Effector memory CD4-positive, alpha-beta T cell (primary cell): Measurements from ENCODE around the gene ZDHHC14.

Experiments
- DNase-seq, 3 donors: peaks; one replicate each; pipeline ENCODE4 v3.0.0-alpha.2; 2020
- H3K27ac ChIP-seq: 2 replicates; pipeline ENCODE4 v1.7.0; 2013; ENCODE audit warnings: mild to moderate bottlenecking, low read length, moderate library complexity; ENCODE audit not compliant: insufficient read depth, poor library complexity, severe bottlenecking
- H3K27me3 ChIP-seq: replicated peaks from 2 replicates; pipeline ENCODE4 v1.7.0; 2013; ENCODE audit warnings: mild to moderate bottlenecking, low read length; ENCODE audit not compliant: insufficient read depth, control insufficient read depth, poor library complexity, severe bottlenecking
- H3K36me3 ChIP-seq: 2 replicates; pipeline ENCODE4 v1.7.0; 2013; ENCODE audit warnings: mild to moderate bottlenecking, low read length, moderate library complexity; ENCODE audit not compliant: control insufficient read depth, insufficient read depth
- H3K4me1 ChIP-seq: 2 replicates; pipeline ENCODE4 v1.7.0; 2013; ENCODE audit warnings: low read length, mild to moderate bottlenecking; ENCODE audit not compliant: control insufficient read depth, insufficient read depth, poor library complexity, severe bottlenecking
- H3K4me3 ChIP-seq: 2 replicates; pipeline ENCODE4 v1.7.0; 2013; ENCODE audit warnings: low read length, low read depth, mild to moderate bottlenecking; ENCODE audit not compliant: insufficient read depth, poor library complexity, severe bottlenecking
- H3K9me3 ChIP-seq: 2 replicates; pipeline ENCODE4 v1.7.0; 2013; ENCODE audit warnings: mild to moderate bottlenecking, low read length, moderate library complexity; ENCODE audit not compliant: control insufficient read depth

The ZDHHC14 gene

GRCh38 chr6:157528931-157529653, 148.1 kb downstream of the ZDHHC14 start:
- no peaks in the 10 kb centered on the region for H3K36me3 ChIP-seq
- no peaks in the 10 kb centered on the region for H3K9me3 ChIP-seq
- no peak for DNase-seq
- no peak overlapping the region for H3K4me3 ChIP-seq
- no peak overlapping the region for H3K27ac ChIP-seq
- H3K27me3 ChIP-seq, result no peaks in the 10 kb centered on the region
- H3K4me1 ChIP-seq, result no peaks in the 10 kb centered on the region

- no peaks in the 10 kb centered on the region for H3K27me3 ChIP-seq
- no peaks in the 10 kb centered on the region for H3K36me3 ChIP-seq
- H3K9me3 ChIP-seq, result no peaks in the 10 kb centered on the region
- H3K27ac ChIP-seq, result no peak overlapping the region
- no peak overlapping the region for H3K4me3 ChIP-seq
- no peak for DNase-seq
- H3K4me1 ChIP-seq, result no peaks in the 10 kb centered on the region
These were observed 148.7 kb downstream of the ZDHHC14 start for GRCh38 chr6:157529654-157530039.

GRCh38 chr6:157530126-157530525, 149.1 kb downstream of the ZDHHC14 start:
- Histone ChIP-seq H3K27me3 (no peaks in the 10 kb centered on the region), H3K36me3 (no peaks in the 10 kb centered on the region)

GRCh38 chr6:157530724-157531168, 149.8 kb downstream of the ZDHHC14 start:
- DNase-seq, result no peak

More at GRCh38 chr6:157530126-157530525, 149.1 kb downstream of the ZDHHC14 start:
- no peak overlapping the region for H3K27ac ChIP-seq
- no peaks in the 10 kb centered on the region for H3K9me3 ChIP-seq
- no peaks in the 10 kb centered on the region for H3K4me1 ChIP-seq
- no peak for DNase-seq
- no peak overlapping the region for H3K4me3 ChIP-seq

GRCh38 chr6:157531169-157531985, 150.4 kb downstream of the ZDHHC14 start:
- Histone ChIP-seq H3K4me3 (no peak overlapping the region), H3K27me3 (no peaks in the 10 kb centered on the region), H3K9me3 (no peaks in the 10 kb centered on the region), H3K27ac (no peak overlapping the region), H3K4me1 (peaks cover 5% of the 10 kb centered on the region), H3K36me3 (no peaks in the 10 kb centered on the region)
- no peak for DNase-seq

More at GRCh38 chr6:157530724-157531168, 149.8 kb downstream of the ZDHHC14 start:
- Histone ChIP-seq H3K4me3 (no peak overlapping the region), H3K27me3 (no peaks in the 10 kb centered on the region), H3K4me1 (peaks cover 5% of the 10 kb centered on the region), H3K27ac (no peak overlapping the region), H3K36me3 (no peaks in the 10 kb centered on the region), H3K9me3 (no peaks in the 10 kb centered on the region)

GRCh38 chr6:157531986-157532365, 151.0 kb downstream of the ZDHHC14 start:
- no peak for DNase-seq
- no peaks in the 10 kb centered on the region for H3K36me3 ChIP-seq
- H3K9me3 ChIP-seq, result no peaks in the 10 kb centered on the region
- peaks cover 5% of the 10 kb centered on the region for H3K4me1 ChIP-seq
- H3K27ac ChIP-seq, result no peak overlapping the region
- no peak overlapping the region for H3K4me3 ChIP-seq
- no peaks in the 10 kb centered on the region for H3K27me3 ChIP-seq

- peaks cover 8% of the 10 kb centered on the region for H3K4me1 ChIP-seq
- no peaks in the 10 kb centered on the region for H3K36me3 ChIP-seq
- no peaks in the 10 kb centered on the region for H3K27me3 ChIP-seq
- no peak overlapping the region for H3K27ac ChIP-seq
- no peak for DNase-seq
- no peak overlapping the region for H3K4me3 ChIP-seq
- no peaks in the 10 kb centered on the region for H3K9me3 ChIP-seq
These were observed 152.3 kb downstream of the ZDHHC14 start for GRCh38 chr6:157533048-157533871.

- DNase-seq, result no peak
- Histone ChIP-seq H3K4me1 (peaks cover 8% of the 10 kb centered on the region), H3K36me3 (no peaks in the 10 kb centered on the region), H3K4me3 (no peak overlapping the region), H3K27ac (no peak overlapping the region), H3K27me3 (no peaks in the 10 kb centered on the region), H3K9me3 (no peaks in the 10 kb centered on the region)
These were observed 153.3 kb downstream of the ZDHHC14 start for GRCh38 chr6:157534134-157534871.

- no peak overlapping the region for H3K27ac ChIP-seq
- H3K4me3 ChIP-seq, result no peak overlapping the region
- no peaks in the 10 kb centered on the region for H3K9me3 ChIP-seq
- H3K36me3 ChIP-seq, result no peaks in the 10 kb centered on the region
- no peaks in the 10 kb centered on the region for H3K27me3 ChIP-seq
- H3K4me1 ChIP-seq, result peaks cover 8% of the 10 kb centered on the region
- no peak for DNase-seq
These were observed 154.0 kb downstream of the ZDHHC14 start for GRCh38 chr6:157534977-157535339.
